HG02970 (cell line): Measurements from ENCODE around the gene TBCD.

Experiments used
- ATAC-seq: cut with Tn5 transposase; IDR thresholded peaks from one replicate; pipeline ENCODE4 v1.9.1; 2021; ENCODE audit warnings: mild to moderate bottlenecking, moderate library complexity, moderate number of reproducible peaks; ENCODE audit not compliant: unreplicated experiment, low FRiP score

TBCD gene

DNA sequence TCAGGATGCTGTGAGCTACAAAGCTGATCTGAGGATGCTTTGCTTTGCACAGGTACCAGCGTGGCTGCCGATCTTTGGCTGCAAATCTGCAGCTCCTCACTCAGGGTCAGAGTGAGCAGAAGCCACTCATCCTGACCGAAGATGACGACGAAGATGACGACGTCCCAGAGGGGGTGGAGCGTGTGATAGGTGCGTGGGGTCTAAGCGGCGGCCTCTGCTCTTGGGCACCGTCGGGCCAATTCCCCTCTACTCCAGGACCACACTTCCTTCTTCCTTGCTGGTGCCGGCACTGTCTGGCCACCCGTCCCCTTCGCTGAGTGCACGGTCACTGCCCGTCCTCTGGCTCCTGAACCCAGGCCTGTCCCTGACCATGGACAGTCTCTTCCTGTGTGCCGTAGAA is 54.0 kb downstream of the TBCD start:
- no peak for ATAC-seq

DNA sequence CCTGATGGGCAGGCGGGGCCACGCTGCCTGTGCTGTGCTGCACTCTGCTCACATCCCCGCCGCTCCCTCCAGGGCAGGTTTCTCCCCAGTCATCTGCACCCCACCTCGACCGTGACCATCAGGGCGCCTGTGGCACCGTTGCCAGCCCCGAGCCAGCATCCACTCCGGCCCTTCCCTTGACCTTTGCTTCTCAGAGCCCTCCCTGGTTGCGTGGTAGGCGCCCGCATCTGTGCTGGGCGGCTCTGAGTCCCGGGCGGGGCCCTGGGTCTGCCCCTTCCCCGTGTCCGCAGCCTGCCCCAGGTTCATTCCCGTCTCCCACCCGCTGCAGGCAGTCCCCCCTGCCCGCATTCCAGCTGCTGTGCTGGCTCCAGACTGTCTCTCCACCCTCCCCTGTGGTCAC is 54.8 kb downstream of the TBCD start:
- ATAC-seq, result no peak

DNA sequence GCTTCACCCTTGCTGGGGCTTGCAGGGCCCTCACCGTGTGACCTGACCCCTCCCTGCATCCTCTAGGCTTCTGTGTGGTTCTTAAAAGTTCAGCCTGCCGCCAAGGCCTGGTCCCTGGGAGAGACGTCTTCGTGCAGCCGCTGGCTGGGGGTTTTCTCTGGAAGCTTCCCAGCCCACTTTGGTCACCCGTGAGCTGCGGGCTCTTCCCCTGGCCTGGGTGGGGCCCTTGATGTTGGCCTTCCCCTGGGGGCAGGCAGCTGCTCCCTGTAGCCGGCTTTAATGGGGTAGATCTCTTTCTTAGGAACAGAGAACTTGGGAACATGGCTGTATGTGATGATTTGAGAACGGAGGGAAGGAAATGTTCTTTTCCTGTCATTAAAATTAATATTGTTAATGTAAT is 55.2 kb downstream of the TBCD start:
- ATAC-seq, result no peak

DNA sequence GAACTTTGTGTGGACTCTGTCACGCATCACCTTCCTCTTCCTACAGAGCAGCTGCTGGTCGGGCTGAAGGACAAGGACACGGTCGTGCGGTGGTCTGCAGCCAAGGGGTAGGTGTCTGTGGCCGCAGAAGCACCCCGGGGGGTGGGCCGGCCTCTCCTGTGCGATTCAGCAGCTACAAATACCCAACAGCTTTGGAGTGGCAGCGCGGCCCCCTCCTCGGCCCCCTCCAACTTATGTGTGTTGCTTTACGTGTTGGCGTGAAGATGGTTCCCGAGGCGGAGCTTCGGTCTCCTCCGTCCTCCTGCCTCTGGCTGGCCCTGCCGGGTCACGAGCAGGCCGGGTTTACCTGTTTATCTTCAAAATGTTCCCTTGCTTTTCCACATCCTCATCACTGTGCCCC is 55.7 kb downstream of the TBCD start:
- ATAC-seq, result no peak

DNA sequence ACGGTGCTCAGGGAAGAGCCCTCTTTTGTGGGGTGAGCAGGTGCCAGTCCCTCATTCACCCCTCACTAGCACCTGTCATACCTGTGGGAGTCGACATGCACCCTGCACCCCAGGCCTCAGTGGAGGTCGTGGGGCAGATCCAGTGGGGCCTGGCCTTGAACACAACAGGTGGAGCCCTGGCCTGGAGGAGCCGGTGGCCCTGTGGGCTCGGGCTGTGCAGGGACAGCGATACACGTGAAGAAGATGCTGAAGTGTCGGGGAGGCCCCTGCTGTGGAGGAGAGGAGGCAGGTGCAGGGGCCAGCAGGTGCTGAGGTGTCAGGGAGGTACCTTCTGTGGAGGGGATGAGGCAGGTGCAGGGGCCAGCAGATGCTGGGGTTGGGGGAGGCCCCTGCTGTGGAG is 56.1 kb downstream of the TBCD start:
- ATAC-seq, result no peak

DNA sequence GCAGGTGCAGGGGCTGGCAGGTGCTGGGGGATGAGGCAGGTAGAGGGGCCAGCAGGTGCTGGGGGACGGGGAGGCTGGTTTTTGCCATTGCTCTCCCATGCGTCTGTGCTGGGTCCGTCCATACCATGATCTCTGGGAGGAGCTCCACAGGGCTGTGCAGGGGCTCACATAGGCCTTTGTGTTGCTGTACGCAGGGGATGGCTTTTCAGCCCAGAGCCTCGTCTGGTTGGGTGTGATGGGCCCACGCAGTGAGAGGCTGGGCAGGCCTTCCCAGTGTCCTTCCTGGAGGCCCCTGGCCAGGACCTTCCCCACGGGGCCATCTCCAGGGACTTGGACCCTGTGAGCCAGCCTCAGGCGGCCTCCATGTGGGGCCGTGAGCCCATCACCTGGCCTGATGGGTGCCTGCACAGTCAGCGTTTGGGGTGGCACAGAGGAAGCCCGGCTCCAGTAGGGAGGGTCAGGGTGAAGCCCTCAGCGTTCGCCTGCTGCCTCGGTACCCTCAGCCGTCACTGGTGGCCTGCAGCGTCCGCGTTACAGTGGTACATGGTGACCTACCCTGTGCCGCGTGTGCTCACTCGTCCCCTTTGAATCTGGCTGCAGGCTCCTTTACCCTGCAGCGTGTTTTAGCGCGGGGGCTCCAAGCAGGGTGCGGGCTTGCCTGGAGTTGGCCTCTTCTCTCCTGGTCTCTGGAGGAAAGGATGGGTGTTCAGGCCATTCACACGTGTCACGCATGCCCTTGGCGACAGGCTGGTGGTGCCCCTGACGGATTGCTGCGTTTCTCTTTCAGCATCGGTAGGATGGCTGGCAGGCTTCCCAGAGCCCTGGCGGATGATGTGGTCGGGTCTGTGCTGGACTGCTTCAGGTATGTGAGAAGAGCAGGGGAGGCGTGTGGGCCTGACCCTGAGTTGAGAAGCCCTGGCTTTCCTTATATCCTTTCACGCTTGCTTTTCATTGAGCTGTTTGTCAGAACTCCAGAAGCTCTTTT is 57.3 kb downstream of the TBCD start:
- no peak for ATAC-seq

DNA sequence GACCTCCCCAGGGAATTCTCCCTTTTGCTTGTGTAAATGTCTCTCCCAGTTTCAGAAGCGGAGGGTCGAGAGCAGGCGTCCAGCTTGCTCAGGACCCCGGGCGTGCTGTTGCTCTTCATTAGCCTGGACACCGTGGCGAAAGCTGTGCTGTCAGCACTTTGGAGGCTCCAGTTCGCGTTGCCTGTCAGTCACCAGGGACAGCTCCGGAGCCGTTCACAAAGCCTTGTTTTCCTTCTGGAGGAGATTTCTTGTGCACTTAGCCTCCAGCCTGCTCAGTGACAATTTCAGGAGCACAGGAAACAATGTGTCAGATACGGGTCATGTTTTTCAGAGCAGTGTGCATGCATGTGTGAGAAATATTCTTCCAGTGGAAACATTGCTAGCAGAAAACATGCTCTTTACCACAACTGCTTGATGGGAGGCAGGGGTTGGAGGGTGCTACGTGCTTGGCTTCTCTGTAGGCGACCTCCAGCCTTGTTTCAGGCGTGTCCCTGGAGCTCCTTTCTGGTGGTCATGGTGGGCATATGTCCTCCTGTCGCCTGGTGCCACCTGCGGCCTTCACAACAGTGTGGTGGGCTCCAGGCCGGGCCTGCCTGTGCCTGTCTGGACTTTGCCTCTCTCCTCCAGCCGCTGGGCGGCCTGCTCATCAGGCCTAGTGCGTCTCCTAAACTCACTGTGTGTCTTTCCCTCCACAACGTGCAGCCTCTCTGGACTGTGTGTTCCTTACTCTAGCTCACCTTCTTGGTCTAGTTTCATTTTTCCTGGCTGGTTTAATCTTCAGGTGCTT is 59.0 kb downstream of the TBCD start:
- ATAC-seq, result no peak

DNA sequence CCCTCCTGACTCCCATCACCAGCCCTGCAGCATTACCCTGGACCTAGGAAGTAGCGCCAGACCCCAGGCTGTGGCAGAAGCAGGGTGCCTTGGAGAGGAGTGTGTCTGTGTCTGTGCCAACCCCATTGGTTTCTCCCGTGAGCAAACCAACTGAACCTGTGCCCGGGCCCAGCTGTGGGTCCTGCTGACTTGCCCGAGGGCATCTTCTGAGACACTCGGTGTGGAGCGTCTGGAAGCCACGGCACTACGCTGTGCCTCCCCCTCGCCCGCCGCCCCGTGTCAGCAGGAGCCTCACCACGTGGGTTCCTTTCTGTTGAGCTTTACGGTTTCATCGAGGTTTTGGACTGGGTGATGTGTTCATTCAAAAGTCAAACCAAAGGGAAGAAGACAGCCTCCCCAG is 60.2 kb downstream of the TBCD start:
- no peak for ATAC-seq

DNA sequence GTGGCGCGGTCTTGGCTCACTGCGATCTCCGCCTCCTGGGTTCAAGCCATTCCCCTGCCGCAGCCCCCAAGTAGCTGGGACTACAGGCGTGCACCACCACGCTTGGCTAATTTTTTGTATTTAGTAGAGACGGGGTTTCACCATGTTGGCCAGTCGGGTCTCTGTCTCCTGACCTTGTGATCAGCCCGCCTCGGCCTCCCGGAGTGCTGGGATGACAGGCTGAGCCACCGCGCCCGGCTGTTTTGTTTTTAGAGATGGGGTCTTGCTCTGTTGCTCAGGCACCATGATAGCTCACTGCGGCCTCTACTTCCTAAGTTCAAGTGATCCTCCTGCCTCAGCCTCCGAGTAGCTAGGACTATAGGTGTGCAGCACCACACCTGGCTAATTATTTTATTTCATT is 60.7 kb downstream of the TBCD start:
- ATAC-seq, result no peak

DNA sequence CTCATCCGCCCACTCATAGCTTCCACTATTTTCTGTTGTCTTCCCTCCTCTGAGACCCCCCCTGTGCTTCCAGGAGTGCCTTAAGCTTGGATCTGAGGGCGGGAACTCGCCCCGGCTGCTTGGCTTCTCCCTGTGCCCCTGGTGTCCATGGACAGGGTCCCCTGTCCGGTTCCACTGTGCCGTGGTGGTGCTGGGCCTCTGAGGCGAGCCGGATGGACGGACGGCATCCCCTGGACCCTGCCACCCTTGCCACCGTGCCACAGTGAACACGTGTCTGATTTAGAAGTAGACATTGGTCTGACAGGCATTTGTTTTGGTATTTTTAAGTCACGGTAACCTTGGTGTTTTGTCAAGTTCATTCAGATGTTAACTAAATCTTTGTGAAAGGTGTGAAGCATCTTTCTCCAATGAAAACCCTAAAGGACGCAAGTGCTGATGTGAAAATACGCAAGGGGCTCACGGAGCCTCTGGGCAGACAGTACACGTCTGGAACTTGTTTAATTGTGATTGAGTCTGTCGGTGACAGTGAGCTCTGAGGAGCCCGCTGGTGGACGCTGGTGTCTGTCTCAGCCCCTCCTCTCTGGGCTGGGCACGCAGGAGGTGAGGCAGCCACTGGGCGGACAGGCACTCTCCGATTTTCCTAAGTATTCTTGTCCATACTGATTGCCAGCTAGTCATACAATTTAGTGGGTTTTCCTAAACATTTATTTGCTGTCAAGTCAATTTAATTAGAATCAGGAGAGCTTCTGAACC is 61.6 kb downstream of the TBCD start:
- ATAC-seq, result no peak

DNA sequence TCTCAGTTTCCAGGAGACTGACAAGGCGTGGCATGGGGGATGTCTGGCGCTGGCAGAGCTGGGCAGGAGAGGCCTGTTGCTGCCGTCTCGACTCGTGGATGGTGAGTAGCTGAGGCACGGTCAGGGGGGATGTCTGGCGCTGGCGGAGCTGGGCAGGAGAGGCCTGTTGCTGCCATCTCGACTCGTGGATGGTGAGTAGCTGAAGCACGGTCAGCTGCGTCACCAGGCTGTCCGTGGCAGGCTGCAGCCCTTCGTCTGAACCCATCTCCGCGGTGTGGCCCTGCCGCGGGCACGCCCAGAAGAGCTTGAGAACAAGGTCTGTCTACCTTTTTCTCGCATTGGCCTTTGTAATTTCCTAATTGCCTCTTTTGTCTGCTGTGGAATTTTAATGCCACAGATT is 63.0 kb downstream of the TBCD start:
- no peak for ATAC-seq

DNA sequence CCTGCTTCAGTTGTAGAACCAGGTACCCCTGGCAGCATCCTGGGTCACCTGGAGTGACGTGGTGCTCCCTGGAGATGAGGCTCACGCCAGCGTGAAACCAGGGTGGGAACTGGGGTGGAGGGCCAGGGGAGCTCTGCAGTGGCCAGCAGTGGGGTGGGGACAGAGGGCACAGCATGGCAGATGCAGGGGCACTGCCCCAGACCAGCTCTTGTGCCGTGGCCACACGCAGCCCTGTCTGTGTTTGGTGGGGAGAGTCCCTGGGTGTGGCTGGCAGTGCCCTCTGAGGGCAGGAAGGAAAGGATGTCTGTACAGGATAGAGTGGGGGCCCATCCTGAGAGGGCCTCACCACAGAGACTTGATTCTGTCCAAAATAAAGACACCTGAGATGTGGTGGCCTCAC is 63.5 kb downstream of the TBCD start:
- ATAC-seq, result no peak

DNA sequence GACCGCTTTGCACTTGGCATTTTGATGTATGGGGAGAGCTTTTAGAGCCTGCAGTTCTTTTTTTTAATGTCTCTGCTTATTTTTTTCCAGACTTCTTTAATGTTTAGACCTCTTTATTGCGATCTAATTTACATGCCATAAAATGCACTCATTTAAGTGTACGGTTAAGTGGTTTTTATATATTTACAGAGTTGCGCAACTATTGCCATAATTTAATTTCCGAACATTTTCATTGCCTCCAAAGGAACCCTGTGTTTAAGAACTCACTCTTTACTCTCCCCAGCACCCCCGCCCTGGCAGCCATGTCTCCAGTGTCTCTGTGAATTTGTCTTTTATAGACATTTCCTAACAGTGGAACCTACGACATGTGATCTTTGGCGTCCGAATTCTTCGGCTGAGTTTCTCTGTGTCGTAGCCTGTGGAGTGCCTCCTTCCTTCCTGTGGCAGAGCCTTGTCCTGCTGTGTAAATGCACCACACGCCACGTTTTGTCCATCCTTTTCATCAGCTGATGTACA is 64.0 kb downstream of the TBCD start:
- no peak for ATAC-seq

DNA sequence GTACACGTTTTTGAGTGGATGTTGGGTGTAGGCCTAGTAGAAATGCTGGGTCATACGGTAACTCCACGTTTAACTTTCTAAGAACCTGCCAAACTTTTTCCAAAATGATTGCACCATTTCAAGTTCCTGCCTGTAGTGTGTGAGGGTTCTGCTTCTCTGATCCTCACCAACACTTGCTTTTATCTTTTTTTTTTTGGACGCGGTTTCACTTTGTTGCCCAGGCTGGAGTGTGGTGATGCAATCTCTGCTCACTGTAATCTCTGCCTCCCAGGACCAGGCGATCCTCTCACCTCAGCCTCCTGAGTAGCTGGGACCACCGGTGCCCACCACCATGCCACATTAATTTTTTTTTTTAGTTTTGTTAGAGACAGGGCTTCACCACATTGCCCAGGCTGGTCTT is 64.5 kb downstream of the TBCD start:
- ATAC-seq, result no peak

DNA sequence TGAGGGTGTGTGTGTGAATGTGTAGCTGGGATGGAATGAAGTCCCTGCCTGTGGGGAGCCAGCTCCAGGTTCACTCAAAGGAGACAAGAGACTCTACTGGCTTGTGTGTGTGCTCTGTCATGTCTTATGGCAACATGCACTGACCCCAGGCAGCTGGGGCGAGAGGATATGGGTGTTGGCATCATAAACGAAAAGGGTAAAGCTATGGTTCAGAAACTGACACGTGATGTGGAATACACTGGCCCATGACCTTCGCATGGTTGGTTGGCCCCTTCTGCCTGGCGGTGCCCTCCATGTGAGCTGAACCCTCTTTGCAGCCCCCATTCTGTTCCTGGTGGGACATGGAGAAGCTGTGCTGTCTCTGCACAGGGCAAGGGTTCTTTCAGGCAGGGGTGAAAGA is 66.1 kb downstream of the TBCD start:
- no peak for ATAC-seq

DNA sequence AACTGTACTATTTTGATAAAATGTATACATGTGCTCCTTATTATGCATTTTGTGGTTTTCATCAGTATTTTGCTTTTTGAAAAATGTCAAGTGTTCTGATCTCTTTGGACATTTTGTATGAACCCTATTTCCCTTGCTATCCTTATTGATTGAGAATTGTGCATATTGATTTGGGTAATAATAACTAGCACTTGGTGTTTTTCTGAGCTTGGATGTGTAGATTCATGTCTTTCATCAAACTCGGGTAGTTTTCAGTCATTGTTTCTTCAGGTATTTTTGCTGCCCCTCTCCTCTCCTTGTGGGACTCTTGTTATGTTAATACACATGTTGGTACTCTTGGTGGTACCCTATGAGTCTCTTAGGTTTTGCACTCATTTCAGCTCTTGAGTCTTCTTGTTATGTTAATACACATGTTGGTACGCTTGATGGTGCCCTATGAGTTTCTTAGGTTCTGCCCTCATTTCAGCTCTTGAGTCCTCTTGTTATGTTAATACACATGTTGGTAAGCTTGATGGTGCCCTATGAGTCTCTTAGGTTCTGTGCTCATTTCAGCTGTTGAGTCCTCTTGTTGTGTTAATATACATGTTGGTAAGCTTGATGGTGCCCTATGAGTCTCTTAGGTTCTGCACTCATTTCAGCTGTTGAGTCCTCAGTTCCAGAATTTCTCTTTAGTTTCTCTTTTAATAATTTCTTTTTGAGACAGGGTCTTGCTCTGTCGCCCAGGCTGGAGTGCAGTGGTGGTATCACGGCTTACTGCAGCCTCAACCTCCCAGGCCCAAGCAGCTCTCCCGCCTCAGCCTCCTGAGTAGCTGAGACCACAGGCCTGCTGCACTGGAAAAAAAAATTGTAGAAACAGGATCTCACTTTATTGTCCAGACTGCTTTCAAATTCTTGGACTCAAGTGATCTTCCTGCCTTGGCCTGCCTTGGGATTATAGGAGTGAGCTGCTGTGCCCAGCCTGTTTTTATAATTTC is 68.7 kb downstream of the TBCD start:
- ATAC-seq, result no peak

DNA sequence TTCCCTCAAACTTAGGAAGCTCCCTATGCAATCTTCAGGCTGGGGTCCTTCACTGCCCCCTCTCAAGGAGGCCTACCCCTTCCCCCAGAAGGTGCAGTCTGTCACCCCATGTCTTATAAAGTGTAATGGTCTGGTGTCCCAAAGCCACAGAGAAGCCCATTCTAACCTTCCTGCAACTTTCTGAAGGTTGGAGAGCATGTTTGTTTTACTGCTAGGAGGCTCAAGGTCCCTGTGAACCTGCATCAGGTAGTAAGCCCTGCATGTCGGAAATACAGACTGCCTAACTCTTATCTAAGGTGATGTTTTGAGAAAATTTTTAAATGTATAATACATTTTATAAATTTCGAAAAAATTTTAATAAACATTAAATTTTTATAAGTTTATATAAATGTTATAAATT is 69.7 kb downstream of the TBCD start:
- ATAC-seq, result no peak

DNA sequence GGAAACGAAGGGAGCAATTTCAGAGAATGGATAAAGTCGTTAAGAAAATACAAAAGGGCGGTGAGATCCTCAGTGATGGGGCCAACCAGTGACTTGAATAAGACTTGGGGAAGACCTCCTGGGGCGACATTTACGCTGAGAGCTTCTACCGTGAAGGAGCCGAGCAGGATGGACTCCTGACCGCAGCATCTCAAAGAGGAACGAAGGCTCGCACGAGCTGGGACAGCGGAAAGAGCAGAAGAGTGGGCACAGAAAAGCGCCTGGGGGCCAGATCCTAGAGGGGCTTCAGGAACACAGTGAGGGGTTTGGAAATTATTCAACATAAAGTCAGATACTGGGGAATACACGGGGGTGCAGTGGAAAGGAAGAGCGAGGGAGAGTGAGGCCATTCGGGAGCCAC is 70.4 kb downstream of the TBCD start:
- no peak for ATAC-seq

DNA sequence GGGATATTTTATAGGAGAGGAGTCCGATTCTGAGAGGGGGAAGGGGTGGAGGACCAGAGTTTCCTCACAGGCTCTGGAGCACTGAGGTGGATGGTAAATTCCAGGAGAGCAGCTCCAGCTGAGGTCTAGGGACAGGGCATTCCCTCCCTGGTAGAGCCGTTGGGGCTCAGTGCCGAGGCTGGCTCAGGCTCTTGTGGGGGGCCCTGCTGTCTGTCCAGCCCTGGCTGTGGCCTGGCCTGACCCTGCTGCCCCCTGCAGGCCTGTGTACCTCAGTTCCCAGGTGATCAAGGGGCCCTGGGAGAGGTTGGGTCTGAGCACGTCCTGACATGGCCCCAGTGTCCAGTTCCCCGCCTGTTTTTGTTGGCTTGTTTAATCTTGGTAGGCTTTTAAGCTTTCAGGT is 71.1 kb downstream of the TBCD start:
- no peak for ATAC-seq
